NCI-H2081 treated with DMSO at 0.1 percent for 48 hours (cell line): ENCODE results near the gene KCNQ1.

Experiments used
- DNase-seq: peaks from one replicate; lab custom pipeline; 2025; lab: John Stamatoyannopoulos, UW

The KCNQ1 gene

GRCh38 chr11:2533587-2534133 is 88.9 kb downstream of the KCNQ1 start:
- no peak for DNase-seq

GRCh38 chr11:2534134-2534956 is 89.5 kb downstream of the KCNQ1 start:
- DNase-seq = no peak

- no peak for DNase-seq
Observed at GRCh38 chr11:2534957-2535672, 90.3 kb downstream of the KCNQ1 start.

DNA sequence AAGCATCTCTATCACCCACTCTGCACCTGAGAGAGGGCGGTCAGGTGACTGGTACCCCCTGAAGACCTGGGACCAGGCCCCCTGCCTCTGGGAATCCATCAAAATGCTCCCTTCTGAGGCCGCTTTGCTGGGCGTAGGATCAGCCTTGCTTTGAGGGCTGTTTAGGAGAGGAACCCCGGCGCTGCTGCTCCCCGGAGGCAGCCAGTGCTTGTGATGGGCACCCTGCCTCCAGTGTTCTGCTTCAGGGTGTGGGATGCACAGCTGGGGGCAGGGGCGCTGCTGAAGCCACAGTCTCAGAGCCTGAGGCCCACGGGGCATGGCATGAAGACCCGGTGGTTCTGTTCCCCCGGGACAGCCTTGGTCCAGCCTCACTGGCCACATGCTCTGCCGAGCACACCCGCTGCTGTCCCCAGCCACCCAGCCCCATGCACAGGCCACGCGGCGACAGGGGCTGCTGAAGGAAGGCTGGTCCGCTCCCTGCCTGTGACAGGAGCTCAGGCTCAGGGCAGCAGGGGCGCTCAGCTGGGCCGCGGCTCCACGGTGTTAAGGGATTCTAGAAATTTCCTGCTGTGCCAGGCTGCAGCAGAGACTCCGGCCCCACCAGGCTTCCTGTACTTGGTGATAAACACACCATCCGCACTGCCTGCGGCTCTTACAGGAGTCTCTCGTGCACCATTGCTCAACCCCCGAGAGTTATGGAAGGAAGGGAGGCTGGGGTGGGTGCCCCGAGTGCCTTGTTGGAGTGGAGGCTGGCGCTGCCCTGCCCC is 91.0 kb downstream of the KCNQ1 start:
- no peak for DNase-seq

- no peak for DNase-seq
Observed at GRCh38 chr11:2536440-2536989, 91.7 kb downstream of the KCNQ1 start.

- no peak for DNase-seq
Observed at GRCh38 chr11:2537010-2537705, 92.3 kb downstream of the KCNQ1 start.

- DNase-seq = no peak
Observed at GRCh38 chr11:2537896-2538724, 93.3 kb downstream of the KCNQ1 start.

DNA sequence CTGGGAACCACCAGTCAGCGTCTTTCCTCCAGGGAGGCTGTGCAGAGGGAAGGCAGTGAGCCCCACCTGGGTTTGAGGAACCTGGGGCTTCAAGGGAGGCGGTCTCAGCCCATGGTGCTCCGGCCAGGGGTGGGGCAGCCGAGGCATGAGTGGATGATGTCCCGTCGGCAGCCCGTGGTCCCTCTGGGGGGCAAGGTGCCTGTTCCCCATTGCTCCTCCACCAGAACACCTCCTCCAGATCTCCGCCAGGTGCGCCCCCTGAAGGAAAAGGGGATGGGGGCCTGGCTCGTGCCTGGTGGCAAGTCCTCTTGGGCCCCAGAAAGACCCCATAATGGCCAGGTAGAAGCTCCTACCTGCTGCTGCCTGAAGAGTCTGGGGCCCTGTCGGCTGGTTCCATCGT is 94.1 kb downstream of the KCNQ1 start:
- DNase-seq = no peak

GRCh38 chr11:2539371-2540222 is 94.8 kb downstream of the KCNQ1 start:
- no peak for DNase-seq

- no peak for DNase-seq
Observed at GRCh38 chr11:2540223-2540991, 95.6 kb downstream of the KCNQ1 start.

DNA sequence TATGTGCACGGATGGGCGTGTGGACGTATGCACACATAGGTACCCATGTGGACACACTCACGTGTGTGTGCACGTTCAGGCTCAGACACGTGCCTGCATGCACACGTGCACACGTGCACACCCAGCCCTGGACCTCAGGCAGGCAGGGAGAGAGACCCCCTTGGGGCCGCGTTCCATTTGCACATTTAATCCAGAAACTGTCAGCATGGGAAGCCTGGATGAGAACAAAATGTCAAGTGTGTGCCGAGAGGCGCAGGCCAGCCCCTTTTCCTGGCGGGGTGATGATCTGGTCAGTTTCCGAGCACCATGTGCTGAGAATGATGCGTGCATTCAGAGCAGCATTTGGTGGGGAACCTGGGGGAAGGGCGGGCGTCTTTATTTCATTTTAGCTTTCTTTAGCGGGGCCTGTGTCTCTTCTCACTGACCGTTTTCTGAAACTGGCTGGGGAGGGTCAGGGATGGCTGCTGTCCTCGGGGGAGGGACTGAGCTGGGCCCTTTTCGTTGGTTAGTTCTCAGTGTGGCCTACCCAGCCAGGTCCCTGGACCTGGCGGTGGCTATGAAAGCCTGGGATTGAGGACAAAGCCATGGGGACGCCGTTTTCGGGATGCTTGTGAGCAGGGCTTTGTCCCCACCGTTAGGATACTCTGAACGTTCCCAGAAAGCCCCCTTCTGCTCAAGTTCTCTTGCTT is 96.3 kb downstream of the KCNQ1 start:
- no peak for DNase-seq

GRCh38 chr11:2541881-2542361 is 97.1 kb downstream of the KCNQ1 start:
- DNase-seq = no peak

GRCh38 chr11:2542406-2542805 is 97.6 kb downstream of the KCNQ1 start:
- DNase-seq = no peak

GRCh38 chr11:2547806-2548205 is 103.0 kb downstream of the KCNQ1 start:
- DNase-seq = no peak

GRCh38 chr11:2548596-2548995 is 103.8 kb downstream of the KCNQ1 start:
- no peak for DNase-seq

DNA sequence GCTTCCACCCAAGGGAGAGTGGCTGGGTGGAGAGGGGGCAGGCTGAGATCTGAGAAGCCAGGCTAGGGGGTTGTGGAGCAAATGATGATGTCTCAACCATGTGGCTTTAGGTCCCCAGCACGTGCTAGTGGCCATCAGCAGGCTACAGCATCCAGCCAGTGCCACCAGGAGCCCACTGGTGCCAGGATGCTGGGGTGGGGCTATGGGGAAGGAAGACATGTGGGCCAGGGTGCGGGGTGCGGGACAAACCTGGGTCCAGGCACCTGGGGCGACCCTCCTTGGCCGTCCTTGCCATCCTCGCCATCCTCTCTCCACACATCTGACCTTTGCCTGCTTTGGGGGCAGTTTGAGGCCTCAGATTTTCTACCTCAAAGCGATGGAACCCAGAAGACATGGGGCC is 104.3 kb downstream of the KCNQ1 start:
- no peak for DNase-seq

- DNase-seq = no peak
Observed at GRCh38 chr11:2549491-2549875, 104.7 kb downstream of the KCNQ1 start.
